Mesothelial cell of epicardium (in vitro differentiated cells): ENCODE data around the gene NUP210. TPM values are rescaled to one million over a fixed set of nuclear protein-coding genes. Genes with fewer than 3 reads are reported as not detected.

Experiments used
- DNase-seq, 2 experiments: peaks; one replicate each; pipeline ENCODE4 v3.0.0; 2021; ENCODE audit warnings: low spot score in 2 of 2; ENCODE audit not compliant: unreplicated experiment in 2 of 2
- H3K27ac Mint-ChIP-seq: 2 replicates; pipeline ENCODE4 v1.8.0; 2021; ENCODE audit warnings: mixed read lengths
- H3K27me3 Mint-ChIP-seq: 2 replicates; pipeline ENCODE4 v1.8.0; 2021; ENCODE audit warnings: low read depth, mixed read lengths
- H3K36me3 Mint-ChIP-seq: 2 replicates; pipeline ENCODE4 v1.8.0; 2021; ENCODE audit warnings: mixed read lengths
- H3K4me1 Mint-ChIP-seq: 2 replicates; pipeline ENCODE4 v1.8.0; 2021; ENCODE audit warnings: mixed read lengths
- H3K4me3 Mint-ChIP-seq: 2 replicates; pipeline ENCODE4 v1.8.0; 2021; ENCODE audit warnings: mild to moderate bottlenecking, moderate library complexity, mixed read lengths
- H3K9me3 Mint-ChIP-seq: 2 replicates; pipeline ENCODE4 v1.8.0; 2021; ENCODE audit warnings: mixed read lengths
- total RNA-seq: library from RNA; stranded (reverse); gene quantifications from 3 replicates; pipeline ENCODE4 v1.2.1, GENCODE V29; 2021
- TF ChIP-seq, protein P1 (sequence below): fragments of 200-600 bp; sonication (generic); IDR thresholded peaks from one replicate; pipeline ENCODE4 v1.5.0; 2021; ENCODE audit warnings: antibody characterized with exemption; ENCODE audit not compliant: unreplicated experiment

The NUP210 gene
- total RNA-seq, 1 donor from 2014 or later, result 27.9 TPM

DNA sequence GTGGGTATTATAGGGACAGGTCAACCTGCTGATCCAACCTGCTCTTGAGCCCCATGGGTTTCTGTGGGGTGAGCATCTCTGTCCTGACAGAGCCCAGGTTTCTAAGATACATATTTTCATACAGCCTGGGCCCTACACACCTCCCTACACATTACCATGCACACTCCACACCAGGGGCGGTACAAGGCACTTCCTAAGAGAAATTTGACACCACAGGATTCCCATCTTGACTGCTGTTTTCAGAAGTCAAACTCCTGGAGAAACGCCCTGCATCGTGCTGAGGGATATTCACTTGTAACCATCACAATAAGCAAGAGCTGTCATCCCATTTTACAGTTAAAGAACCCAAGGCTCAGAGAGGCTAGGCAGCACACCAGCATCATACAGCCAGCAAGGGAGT, 50.1 kb downstream of the NUP210 start:
- H3K9me3 Mint-ChIP-seq, result no peaks in the 10 kb centered on the region
- H3K27me3 Mint-ChIP-seq, result no peaks in the 10 kb centered on the region
- TF ChIP-seq, protein P1, sequence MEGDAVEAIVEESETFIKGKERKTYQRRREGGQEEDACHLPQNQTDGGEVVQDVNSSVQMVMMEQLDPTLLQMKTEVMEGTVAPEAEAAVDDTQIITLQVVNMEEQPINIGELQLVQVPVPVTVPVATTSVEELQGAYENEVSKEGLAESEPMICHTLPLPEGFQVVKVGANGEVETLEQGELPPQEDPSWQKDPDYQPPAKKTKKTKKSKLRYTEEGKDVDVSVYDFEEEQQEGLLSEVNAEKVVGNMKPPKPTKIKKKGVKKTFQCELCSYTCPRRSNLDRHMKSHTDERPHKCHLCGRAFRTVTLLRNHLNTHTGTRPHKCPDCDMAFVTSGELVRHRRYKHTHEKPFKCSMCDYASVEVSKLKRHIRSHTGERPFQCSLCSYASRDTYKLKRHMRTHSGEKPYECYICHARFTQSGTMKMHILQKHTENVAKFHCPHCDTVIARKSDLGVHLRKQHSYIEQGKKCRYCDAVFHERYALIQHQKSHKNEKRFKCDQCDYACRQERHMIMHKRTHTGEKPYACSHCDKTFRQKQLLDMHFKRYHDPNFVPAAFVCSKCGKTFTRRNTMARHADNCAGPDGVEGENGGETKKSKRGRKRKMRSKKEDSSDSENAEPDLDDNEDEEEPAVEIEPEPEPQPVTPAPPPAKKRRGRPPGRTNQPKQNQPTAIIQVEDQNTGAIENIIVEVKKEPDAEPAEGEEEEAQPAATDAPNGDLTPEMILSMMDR, result no peak
- no peak overlapping the region for H3K4me3 Mint-ChIP-seq
- no peak for DNase-seq
- H3K27ac Mint-ChIP-seq, result no peak overlapping the region
- peaks cover 21% of the 10 kb centered on the region for H3K36me3 Mint-ChIP-seq
- H3K4me1 Mint-ChIP-seq, result no peaks in the 10 kb centered on the region

- no peak for DNase-seq
- H3K4me3 Mint-ChIP-seq, result no peak overlapping the region
- no peaks in the 10 kb centered on the region for H3K4me1 Mint-ChIP-seq
- no peaks in the 10 kb centered on the region for H3K27me3 Mint-ChIP-seq
- no peak overlapping the region for H3K27ac Mint-ChIP-seq
- no peaks in the 10 kb centered on the region for H3K9me3 Mint-ChIP-seq
- peaks cover 21% of the 10 kb centered on the region for H3K36me3 Mint-ChIP-seq
- TF ChIP-seq, protein P1, result no peak
Measured at GRCh38 chr3:13368834-13369233, 51.3 kb downstream of the NUP210 start.

GRCh38 chr3:13367728-13368127, 52.4 kb downstream of the NUP210 start:
- no peak overlapping the region for H3K27ac Mint-ChIP-seq
- H3K27me3 Mint-ChIP-seq, result no peaks in the 10 kb centered on the region
- TF ChIP-seq, protein P1, result no peak
- no peak for DNase-seq
- no peak overlapping the region for H3K4me3 Mint-ChIP-seq
- no peaks in the 10 kb centered on the region for H3K9me3 Mint-ChIP-seq
- H3K4me1 Mint-ChIP-seq, result no peaks in the 10 kb centered on the region
- H3K36me3 Mint-ChIP-seq, result peaks cover 21% of the 10 kb centered on the region

GRCh38 chr3:13365390-13366379, 54.4 kb downstream of the NUP210 start:
- Mint-ChIP-seq H3K4me3 (no peak overlapping the region), H3K36me3 (peaks cover 17% of the 10 kb centered on the region), H3K9me3 (no peaks in the 10 kb centered on the region), H3K27ac (no peak overlapping the region), H3K27me3 (no peaks in the 10 kb centered on the region), H3K4me1 (no peaks in the 10 kb centered on the region)
- TF ChIP-seq, protein P1, result no peak
- no peak for DNase-seq

- peaks cover 17% of the 10 kb centered on the region for H3K36me3 Mint-ChIP-seq
Measured at GRCh38 chr3:13364602-13365271, 55.4 kb downstream of the NUP210 start.

More at GRCh38 chr3:13364602-13365271, 55.4 kb downstream of the NUP210 start:
- Mint-ChIP-seq H3K27ac (no peak overlapping the region), H3K4me1 (no peaks in the 10 kb centered on the region), H3K4me3 (no peak overlapping the region), H3K27me3 (no peaks in the 10 kb centered on the region), H3K9me3 (no peaks in the 10 kb centered on the region)
- TF ChIP-seq, protein P1, result no peak
- DNase-seq, result no peak
